Adrenal gland (tissue), 12 donors: ENCODE data around the gene PRKG1. TPM values are rescaled to one million over a fixed set of nuclear protein-coding genes. Genes with fewer than 3 reads are reported as not detected.

Experiments used
- DNase-seq, 7 donors: peaks; one replicate each; pipeline ENCODE4 v3.0.0-alpha.2; 2019 to 2020
- H3K27ac ChIP-seq, 5 donors: fragments of 200-600 bp; sonication (generic) in 4 of 5; 1 replicate in 3 of 5; 2 replicates in 2 of 5; pipeline versions ENCODE4 v1.5.1 to v1.8.0; 2016 to 2020; ENCODE audit warnings: mild to moderate bottlenecking in 1 of 5
- H3K27me3 ChIP-seq: fragments of 200-600 bp; 2 replicates; pipeline ENCODE4 v1.8.0; 2021
- H3K36me3 ChIP-seq, 2 donors: fragments of 200-600 bp; replicated peaks in 1 of 2; 1 replicate in 1 of 2; 2 replicates in 1 of 2; pipeline versions ENCODE4 v1.5.1 to v1.8.0; 2018 to 2022
- H3K4me1 ChIP-seq, 2 donors: fragments of 200-600 bp; replicated peaks in 1 of 2; 1 replicate in 1 of 2; 2 replicates in 1 of 2; pipeline versions ENCODE4 v1.5.1 to v1.8.0; 2018 to 2021
- H3K4me3 ChIP-seq, 4 donors: fragments of 200-600 bp; sonication (generic) in 3 of 4; one replicate each; pipeline ENCODE4 v1.5.1; 2016 to 2018
- H3K9me3 ChIP-seq, 3 donors: fragments of 200-600 bp; sonication (generic) in 1 of 3; replicated peaks in 1 of 3; 1 replicate in 2 of 3; 2 replicates in 1 of 3; pipeline versions ENCODE4 v1.5.1 to v1.8.0; 2016 to 2021
- POLR2A ChIP-seq, 2 donors: fragments of 450-650 bp; IDR thresholded peaks; one replicate each; pipeline ENCODE4 v1.6.1; 2017; ENCODE audit warnings: antibody characterized with exemption in 2 of 2, mild to moderate bottlenecking in 2 of 2, moderate library complexity in 1 of 2
- WGBS, 4 donors: extraction: QIAGEN DNeasy Blood & Tissue Kit in 2 of 4; methylation state at CpG; one replicate each; pipeline versions ENCODE4 v1.1.5 to v1.1.7; 2013 to 2017; 5-methylcytosine and 5-hydroxymethylcytosine counted together
- intact Hi-C, 2 donors: fragments of 100-400 bp; cut with DNase I; formaldehyde crosslinking; loops; one replicate each; pipeline versions ENCODE4 v1.14.1 to v1.15.0; 2022 to 2023
- polyA plus RNA-seq, 3 donors: library from polyadenylated mRNA; stranded (reverse); fragments of 200-250 nt in 2 of 3; fragments of 350-450 nt in 1 of 3; fragmentation: Illumina TruSeq in 1 of 3; extraction: RNeasy Lipid Tissue Mini Kit (QIAGEN cat#74804) in 1 of 3; gene quantifications; one replicate each; pipeline ENCODE4 v1.2.3, GENCODE V29; 2013 to 2014
- total RNA-seq, 9 donors: library from RNA; depleted of rRNA in 4 of 9; stranded (reverse); fragments of >200 nt in 4 of 9; fragments of 120-200 nt in 1 of 9; fragmentation: NEBNext Ultra II Directional in 1 of 9; extraction: Animal tissue kit (Norgen Biotek cat#: 25700) in 1 of 9; gene quantifications; one replicate each; pipeline versions ENCODE4 v1.1.0 to v1.2.4, GENCODE V29; 2013 to 2023
- TF ChIP-seq, protein P1 (sequence below), 6 experiments: fragments of 450-650 bp in 4 of 6; fragments of 200-600 bp in 2 of 6; sonication (generic) in 1 of 6; IDR thresholded peaks; 1 replicate in 5 of 6; 2 replicates in 1 of 6; pipeline versions ENCODE4 v1.5.1 to v1.8.0; 2016 to 2021; ENCODE audit warnings: antibody characterized with exemption in 6 of 6, mild to moderate bottlenecking in 2 of 6, moderate library complexity in 1 of 6
- donor health status: healthy with polysubstance abuse.
- donor health status: Bipolar disorder and iron deficiency.
- donor health status: DM: yes; HTN: yes; CAD: no.
- donor health status: DM: no; HTN: no; CAD: no.
- donor health status: DM: no; HTN: no; CAD: no.
- donor health status: DM: yes; HTN: yes; CAD: no.

The PRKG1 gene
- total and polyA plus RNA-seq, 12 donors = 6.9 to 104 (median 29.7) TPM

DNA sequence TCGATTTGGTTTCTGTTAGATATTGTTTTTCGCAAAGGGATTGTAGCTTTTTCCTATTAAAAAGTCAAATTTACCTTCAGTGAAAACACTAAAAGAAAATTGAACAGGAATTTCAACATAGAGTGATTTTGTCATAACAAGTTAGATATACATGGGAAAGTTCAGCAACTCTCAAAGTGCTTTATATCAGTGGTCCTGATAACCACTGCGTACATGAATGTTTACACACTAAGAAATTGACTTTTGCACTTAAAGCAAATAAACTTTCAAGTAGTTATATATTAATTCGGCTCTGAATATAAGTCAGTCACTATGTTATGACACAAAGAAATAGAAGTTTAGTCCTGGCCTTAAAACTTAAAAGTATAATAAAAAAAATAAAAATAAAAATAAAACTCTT lies 1138.5 kb downstream of the PRKG1 start:
- intact Hi-C loops = loop anchor here in 1 of 2 donors (5.0 to 10.0 kb wide), 2 partner anchors 821 to 1148 kb away; no protein-coding TSS in a partner anchor
- Histone ChIP-seq H3K36me3 (no peaks in the 10 kb centered on the region), H3K4me1 (peaks cover 0 to 10% of the 10 kb centered on the region in 2 donors), H3K4me3 (no peak overlapping the region), H3K27me3 (no peaks in the 10 kb centered on the region), H3K9me3 (no peaks in the 10 kb centered on the region), H3K27ac (no peak overlapping the region)
- no peak for TF ChIP-seq POLR2A (IDR thresholded peaks at IDR 0.05)
- TF ChIP-seq, protein P1, sequence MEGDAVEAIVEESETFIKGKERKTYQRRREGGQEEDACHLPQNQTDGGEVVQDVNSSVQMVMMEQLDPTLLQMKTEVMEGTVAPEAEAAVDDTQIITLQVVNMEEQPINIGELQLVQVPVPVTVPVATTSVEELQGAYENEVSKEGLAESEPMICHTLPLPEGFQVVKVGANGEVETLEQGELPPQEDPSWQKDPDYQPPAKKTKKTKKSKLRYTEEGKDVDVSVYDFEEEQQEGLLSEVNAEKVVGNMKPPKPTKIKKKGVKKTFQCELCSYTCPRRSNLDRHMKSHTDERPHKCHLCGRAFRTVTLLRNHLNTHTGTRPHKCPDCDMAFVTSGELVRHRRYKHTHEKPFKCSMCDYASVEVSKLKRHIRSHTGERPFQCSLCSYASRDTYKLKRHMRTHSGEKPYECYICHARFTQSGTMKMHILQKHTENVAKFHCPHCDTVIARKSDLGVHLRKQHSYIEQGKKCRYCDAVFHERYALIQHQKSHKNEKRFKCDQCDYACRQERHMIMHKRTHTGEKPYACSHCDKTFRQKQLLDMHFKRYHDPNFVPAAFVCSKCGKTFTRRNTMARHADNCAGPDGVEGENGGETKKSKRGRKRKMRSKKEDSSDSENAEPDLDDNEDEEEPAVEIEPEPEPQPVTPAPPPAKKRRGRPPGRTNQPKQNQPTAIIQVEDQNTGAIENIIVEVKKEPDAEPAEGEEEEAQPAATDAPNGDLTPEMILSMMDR (IDR thresholded peaks at IDR 0.05) = no peak
- 82 to 91% (median 85%) methylated on average over 4 of the region's 4 CpGs for WGBS, 4 donors
- DNase-seq = no peak

DNA sequence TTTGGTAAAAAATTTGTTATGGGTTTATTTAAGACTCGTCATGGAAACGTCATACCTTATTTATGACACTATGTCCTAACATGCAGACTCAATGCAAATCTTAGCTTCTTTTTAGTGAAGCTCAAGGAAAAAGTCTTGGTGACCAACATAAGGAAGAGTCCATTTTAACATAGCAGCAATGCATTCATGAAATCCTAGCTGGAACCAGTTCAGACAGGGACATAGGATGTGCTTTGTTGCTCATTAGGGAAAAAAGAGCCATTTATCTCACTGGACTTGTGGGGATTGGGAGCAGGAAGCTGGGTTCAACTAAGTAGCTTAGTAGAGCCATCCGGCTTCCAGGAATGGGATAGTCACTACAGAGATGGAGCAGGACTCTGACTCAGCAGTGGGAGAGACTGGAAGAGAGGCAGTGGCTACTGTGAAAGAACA lies 1139.0 kb downstream of the PRKG1 start:
- no peak for TF ChIP-seq POLR2A (IDR thresholded peaks at IDR 0.05)
- TF ChIP-seq, protein P1 (IDR thresholded peaks at IDR 0.05) = no peak
- Histone ChIP-seq H3K4me3 (no peak overlapping the region), H3K27ac (no peak overlapping the region), H3K9me3 (no peaks in the 10 kb centered on the region), H3K4me1 (peaks cover 3 to 13% of the 10 kb centered on the region in 2 donors), H3K36me3 (no peaks in the 10 kb centered on the region), H3K27me3 (no peaks in the 10 kb centered on the region)
- 74 to 79% (median 77%) methylated on average over 3 of the region's 3 CpGs for WGBS, 4 donors
- intact Hi-C loops = loop anchor here in 1 of 2 donors (5.0 to 10.0 kb wide), 2 partner anchors 821 to 1149 kb away; no protein-coding TSS in a partner anchor
- DNase-seq = peak in 2 of 7 donors; percentile 19 to 21

DNA sequence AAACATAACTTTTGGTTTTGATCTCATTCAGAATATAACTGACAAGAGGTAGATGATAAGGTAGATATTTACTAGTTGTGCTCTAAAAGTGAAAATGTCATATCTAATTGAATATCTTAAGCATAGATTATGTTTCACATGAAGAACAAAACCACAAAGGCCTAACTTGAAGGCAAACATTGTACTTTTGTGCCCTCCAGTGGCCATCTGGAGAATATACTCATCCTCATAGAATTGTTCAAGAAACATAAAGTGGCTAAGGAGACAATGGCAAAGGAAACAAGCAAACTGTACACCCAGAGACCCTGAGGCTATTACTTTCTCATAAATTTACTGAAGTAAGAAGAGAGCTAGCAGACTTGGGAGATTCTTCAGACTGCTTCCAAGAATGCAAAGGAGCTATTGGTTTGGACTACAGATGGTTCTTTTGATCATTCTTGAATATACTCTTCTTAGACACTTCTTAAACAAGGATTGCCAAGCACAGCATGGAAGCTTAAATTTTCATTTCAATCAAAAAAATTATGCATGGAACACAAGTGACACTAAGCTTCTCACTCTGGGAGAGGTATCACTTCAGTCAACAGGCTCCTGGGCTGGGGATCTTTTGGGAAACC lies 1141.6 kb downstream of the PRKG1 start:
- intact Hi-C loops = loop anchor here in 1 of 2 donors (10.0 kb wide), 1 partner anchor 1151 kb away; no protein-coding TSS in a partner anchor
- no peaks in the 10 kb centered on the region for H3K27me3 ChIP-seq
- H3K4me1 ChIP-seq = peaks cover 6 to 19% of the 10 kb centered on the region in 2 donors
- H3K4me3 ChIP-seq = no peak overlapping the region
- no peak overlapping the region for H3K27ac ChIP-seq
- no peaks in the 10 kb centered on the region for H3K9me3 ChIP-seq
- DNase-seq = peak; percentile 27 to 69 (median 46)
- TF ChIP-seq POLR2A (IDR thresholded peaks at IDR 0.05) = no peak
- TF ChIP-seq, protein P1 (IDR thresholded peaks at IDR 0.05) = peak; percentile 61 to 86 (median 82)
- no peaks in the 10 kb centered on the region for H3K36me3 ChIP-seq

DNA sequence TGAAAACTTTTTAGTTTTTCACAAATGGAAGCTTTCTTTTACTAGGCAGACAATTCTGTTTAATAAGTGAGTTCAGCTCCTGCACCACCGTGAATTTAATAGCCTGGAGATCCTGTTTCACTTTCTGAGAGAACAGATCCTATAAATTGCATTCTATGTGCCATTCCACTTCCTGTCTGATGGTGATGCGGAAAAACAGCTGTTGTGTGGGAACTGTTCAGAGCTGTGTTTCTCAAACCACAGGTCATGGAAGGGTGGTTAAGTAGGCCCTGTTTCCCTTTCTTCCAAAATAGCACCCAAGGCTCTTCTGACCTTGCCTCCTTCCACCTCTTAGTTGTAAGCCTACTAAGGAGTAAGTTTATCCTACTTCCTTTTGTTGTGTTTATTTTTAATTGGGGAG lies 1142.6 kb downstream of the PRKG1 start:
- intact Hi-C loops = loop anchor here in 1 of 2 donors (10.0 kb wide), 1 partner anchor 1152 kb away; no protein-coding TSS in a partner anchor
- no peaks in the 10 kb centered on the region for H3K36me3 ChIP-seq
- peak overlapping the region in 2 of 5 donors; percentile 0 to 52 for H3K27ac ChIP-seq
- peaks cover 6 to 19% of the 10 kb centered on the region in 2 donors for H3K4me1 ChIP-seq
- no peaks in the 10 kb centered on the region for H3K27me3 ChIP-seq
- no peak overlapping the region for H3K4me3 ChIP-seq
- TF ChIP-seq, protein P1 (IDR thresholded peaks at IDR 0.05) = no peak
- TF ChIP-seq POLR2A (IDR thresholded peaks at IDR 0.05) = no peak
- DNase-seq = peak in 2 of 7 donors; percentile 28 to 60
- no peaks in the 10 kb centered on the region for H3K9me3 ChIP-seq
- WGBS, 4 donors = 48 to 53% (median 50%) methylated on average over 2 of the region's 2 CpGs
